GM12801 (cell line): ENCODE measurements around the gene ZFP36.

Experiments used
- CTCF ChIP-seq: IDR thresholded peaks from one replicate; pipeline ENCODE4 v1.5.1; 2011; ENCODE audit warnings: control low read depth; ENCODE audit not compliant: insufficient read length; ENCODE audit errors: extremely low read depth

ZFP36 gene

GRCh38 chr19:39406656-39407409, at the start of gene ZFP36:
Gene ZFP36 (plus strand): TSS chr19:39406847. CDS start chr19:39406905, 58 bp downstream.
- TF ChIP-seq CTCF: no peak

- TF ChIP-seq CTCF: no peak
Observed at GRCh38 chr19:39359026-39359425, 47.6 kb upstream of the ZFP36 start.

- TF ChIP-seq CTCF: no peak
Observed at GRCh38 chr19:39360599-39360998, 46.0 kb upstream of the ZFP36 start.

GRCh38 chr19:39362682-39363657, 43.7 kb upstream of the ZFP36 start:
- no peak for TF ChIP-seq CTCF

GRCh38 chr19:39363901-39364457, 42.7 kb upstream of the ZFP36 start:
- TF ChIP-seq CTCF: no peak

GRCh38 chr19:39365531-39365930, 41.1 kb upstream of the ZFP36 start:
- no peak for TF ChIP-seq CTCF

- no peak for TF ChIP-seq CTCF
Observed at GRCh38 chr19:39369200-39369599, 37.4 kb upstream of the ZFP36 start.
